Lower leg skin (tissue), 4 donors: ENCODE data around the gene MAPKAPK3. TPM values are rescaled to one million over a fixed set of nuclear protein-coding genes. Genes with fewer than 3 reads are reported as not detected.

Experiments used
- DNase-seq, 2 donors: peaks; one replicate each; pipeline ENCODE4 v3.0.0-alpha.2; 2019; ENCODE audit warnings: low spot score in 2 of 2
- H3K4me3 ChIP-seq: fragments of 200-600 bp; sonication (generic); 2 replicates; pipeline ENCODE4 v1.5.1; 2017; ENCODE audit warnings: mild to moderate bottlenecking, low read depth; ENCODE audit not compliant: poor library complexity, severe bottlenecking
- POLR2A ChIP-seq, 2 donors: fragments of 450-650 bp; IDR thresholded peaks; one replicate each; pipeline ENCODE4 v1.6.1; 2016 to 2017; ENCODE audit warnings: antibody characterized with exemption in 2 of 2, mild to moderate bottlenecking in 1 of 2, moderate library complexity in 1 of 2
- WGBS, 2 donors: methylation state at CpG; one replicate each; pipeline ENCODE4 v1.1.5; 2018; 5-methylcytosine and 5-hydroxymethylcytosine counted together
- intact Hi-C: fragments of 100-400 bp; cut with DNase I; formaldehyde crosslinking; loops from one replicate; pipeline ENCODE4 v1.15.0; 2023; ENCODE audit warnings: low total_unique reads
- total RNA-seq, 4 donors: library from RNA; depleted of rRNA; stranded (reverse); fragments of >200 nt; gene quantifications; one replicate each; pipeline ENCODE4 v1.1.0, GENCODE V29; 2016
- TF ChIP-seq, protein P1 (sequence below), 3 donors: fragments of 450-650 bp; IDR thresholded peaks; one replicate each; pipeline ENCODE4 v1.5.1; 2016; ENCODE audit warnings: antibody characterized with exemption in 3 of 3, mild to moderate bottlenecking in 3 of 3, moderate library complexity in 2 of 3

Gene MAPKAPK3
- total RNA-seq, 4 donors from 2014 or later: 65.2 to 128 (median 91.7) TPM

DNA sequence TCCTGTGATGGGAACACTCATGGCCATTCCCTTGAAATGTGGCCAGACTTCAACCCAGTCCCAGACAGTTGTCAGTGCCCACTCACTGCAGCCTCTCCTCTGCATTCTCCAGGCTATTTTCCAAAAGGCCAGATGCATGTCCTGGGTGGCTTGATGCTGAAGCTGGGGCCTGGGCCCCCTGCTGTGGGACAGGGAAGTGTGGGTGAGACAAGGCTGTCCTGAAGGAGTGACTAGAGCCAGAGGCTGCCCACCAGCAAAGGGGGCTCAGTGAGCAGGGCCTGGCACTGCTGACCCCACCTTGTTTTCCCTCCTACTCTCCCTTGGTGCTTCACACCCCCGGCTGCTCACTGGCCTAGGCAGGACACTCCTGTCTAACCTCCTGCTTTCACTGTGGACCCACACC, 17.2 kb upstream of the MAPKAPK3 start:
- intact Hi-C loops: no loop called here
- DNase-seq: no peak
- TF ChIP-seq, protein P1, sequence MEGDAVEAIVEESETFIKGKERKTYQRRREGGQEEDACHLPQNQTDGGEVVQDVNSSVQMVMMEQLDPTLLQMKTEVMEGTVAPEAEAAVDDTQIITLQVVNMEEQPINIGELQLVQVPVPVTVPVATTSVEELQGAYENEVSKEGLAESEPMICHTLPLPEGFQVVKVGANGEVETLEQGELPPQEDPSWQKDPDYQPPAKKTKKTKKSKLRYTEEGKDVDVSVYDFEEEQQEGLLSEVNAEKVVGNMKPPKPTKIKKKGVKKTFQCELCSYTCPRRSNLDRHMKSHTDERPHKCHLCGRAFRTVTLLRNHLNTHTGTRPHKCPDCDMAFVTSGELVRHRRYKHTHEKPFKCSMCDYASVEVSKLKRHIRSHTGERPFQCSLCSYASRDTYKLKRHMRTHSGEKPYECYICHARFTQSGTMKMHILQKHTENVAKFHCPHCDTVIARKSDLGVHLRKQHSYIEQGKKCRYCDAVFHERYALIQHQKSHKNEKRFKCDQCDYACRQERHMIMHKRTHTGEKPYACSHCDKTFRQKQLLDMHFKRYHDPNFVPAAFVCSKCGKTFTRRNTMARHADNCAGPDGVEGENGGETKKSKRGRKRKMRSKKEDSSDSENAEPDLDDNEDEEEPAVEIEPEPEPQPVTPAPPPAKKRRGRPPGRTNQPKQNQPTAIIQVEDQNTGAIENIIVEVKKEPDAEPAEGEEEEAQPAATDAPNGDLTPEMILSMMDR (IDR thresholded peaks at IDR 0.05): no peak
- no peak for TF ChIP-seq POLR2A (IDR thresholded peaks at IDR 0.05)
- 50 to 88% methylated on average over 1 of the region's 1 CpG for WGBS, 2 donors
- no peak overlapping the region for H3K4me3 ChIP-seq

DNA sequence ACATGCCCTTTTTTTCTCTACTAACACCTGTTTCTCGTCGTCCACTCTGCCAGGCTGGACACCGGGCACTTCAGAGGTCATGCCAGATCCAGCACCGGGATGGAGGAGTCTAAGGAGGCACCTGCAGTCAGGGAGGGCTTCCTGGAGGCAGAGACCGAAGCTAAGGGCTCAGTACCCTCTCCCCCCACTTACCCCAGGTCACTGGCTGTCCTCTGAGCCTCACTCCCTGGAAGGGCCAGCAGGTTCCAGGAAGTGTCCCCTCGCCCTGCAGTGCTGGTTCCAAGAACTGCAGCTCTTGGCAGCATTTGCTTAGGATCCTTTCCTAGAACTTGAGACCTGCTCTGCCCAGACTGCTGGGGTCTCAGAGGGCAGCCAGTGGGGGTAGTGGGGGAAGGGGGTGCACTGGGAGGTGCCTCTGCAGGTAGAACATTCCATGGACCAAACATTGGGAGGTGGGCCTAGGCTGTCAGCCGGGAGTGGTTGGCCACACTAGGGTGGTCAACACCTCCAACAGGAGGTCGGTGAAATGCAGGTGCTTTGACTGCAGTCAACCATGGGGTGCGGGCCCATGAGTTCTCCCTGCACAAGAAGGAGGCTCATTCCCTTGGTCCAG, 16.7 kb upstream of the MAPKAPK3 start:
- intact Hi-C loops: no loop called here
- TF ChIP-seq, protein P1 (IDR thresholded peaks at IDR 0.05): no peak
- TF ChIP-seq POLR2A (IDR thresholded peaks at IDR 0.05): no peak
- 72 to 91% methylated on average over 6 to 9 of the region's 9 CpGs for WGBS, 2 donors
- no peak overlapping the region for H3K4me3 ChIP-seq
- no peak for DNase-seq

DNA sequence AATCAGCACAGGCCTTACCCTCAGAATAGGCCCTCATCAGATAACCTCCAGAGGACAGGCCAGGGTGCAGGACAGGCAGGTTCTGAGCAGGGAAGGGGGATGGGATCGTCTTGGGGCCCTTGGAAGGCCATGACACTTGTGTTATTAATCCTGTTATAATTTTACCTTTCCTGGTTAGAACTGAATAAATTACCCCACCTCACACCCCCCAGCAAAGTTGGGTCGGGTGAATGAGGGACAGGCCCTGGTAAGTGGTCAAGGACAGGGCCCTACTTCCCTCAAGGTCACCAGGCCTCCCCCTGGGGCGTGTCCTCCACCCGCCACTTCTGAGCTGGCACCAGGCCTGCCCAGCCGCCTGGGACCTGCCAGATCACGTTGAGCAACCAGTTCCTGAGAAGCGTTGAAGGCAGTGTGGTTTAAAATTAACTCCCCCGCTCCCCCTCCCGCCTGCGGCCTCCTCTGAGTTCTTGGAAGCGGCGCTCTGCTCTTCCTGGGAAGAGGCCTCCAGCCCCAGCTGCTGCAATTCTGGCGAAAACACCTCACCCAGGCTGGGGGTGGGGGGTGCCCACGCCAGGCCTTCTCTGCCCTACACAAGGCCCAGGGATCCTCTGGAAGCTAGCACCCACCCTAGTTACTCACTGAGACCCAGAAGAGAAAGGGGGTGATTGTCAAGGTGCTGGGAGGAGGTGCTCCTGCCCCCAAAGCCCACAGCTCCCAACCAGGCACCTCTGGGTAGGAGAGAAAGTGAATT, 15.9 kb upstream of the MAPKAPK3 start:
- intact Hi-C loops: no loop called here
- 2 to 3% methylated on average over 10 to 14 of the region's 14 CpGs for WGBS, 2 donors
- H3K4me3 ChIP-seq: no peak overlapping the region

DNA sequence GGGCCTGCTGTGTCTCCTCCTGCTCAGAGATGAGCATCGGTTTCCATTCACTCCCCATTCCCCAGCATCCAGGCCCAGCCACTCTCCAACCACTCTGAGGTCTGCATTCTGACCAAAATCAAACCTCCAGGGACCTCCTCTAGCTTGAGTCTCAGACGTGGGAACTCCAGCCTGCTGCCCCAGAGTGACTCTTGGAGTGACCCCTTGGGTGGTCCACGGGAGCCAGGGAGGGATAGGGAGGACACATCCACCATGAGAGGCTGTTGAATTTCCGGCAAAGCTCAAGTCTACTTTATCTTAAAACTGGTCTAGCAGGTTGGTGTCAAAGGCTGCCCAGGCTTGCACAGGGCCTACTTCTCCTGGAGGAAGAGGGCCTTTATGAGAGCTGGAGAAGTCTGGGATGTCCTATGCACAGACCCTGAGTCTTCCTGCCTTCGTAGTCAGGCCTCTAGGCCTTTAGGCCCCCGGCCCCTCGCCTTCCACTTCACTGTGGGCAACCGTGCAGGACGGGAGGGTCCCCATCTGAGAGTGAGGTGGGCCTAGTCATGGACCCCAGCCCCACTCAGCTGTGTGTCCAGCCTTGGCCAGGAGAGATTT, 14.3 kb upstream of the MAPKAPK3 start:
- no peak for DNase-seq
- TF ChIP-seq, protein P1 (IDR thresholded peaks at IDR 0.05): no peak
- TF ChIP-seq POLR2A (IDR thresholded peaks at IDR 0.05): no peak
- intact Hi-C loops: no loop called here
- no peak overlapping the region for H3K4me3 ChIP-seq
- 43 to 44% methylated on average over 5 to 9 of the region's 9 CpGs for WGBS, 2 donors

More for the DNA sequence above, 15.9 kb upstream of the MAPKAPK3 start:
- DNase-seq: peak; percentile 96 to 99
- TF ChIP-seq POLR2A (IDR thresholded peaks at IDR 0.05): no peak
- TF ChIP-seq, protein P1 (IDR thresholded peaks at IDR 0.05): no peak

DNA sequence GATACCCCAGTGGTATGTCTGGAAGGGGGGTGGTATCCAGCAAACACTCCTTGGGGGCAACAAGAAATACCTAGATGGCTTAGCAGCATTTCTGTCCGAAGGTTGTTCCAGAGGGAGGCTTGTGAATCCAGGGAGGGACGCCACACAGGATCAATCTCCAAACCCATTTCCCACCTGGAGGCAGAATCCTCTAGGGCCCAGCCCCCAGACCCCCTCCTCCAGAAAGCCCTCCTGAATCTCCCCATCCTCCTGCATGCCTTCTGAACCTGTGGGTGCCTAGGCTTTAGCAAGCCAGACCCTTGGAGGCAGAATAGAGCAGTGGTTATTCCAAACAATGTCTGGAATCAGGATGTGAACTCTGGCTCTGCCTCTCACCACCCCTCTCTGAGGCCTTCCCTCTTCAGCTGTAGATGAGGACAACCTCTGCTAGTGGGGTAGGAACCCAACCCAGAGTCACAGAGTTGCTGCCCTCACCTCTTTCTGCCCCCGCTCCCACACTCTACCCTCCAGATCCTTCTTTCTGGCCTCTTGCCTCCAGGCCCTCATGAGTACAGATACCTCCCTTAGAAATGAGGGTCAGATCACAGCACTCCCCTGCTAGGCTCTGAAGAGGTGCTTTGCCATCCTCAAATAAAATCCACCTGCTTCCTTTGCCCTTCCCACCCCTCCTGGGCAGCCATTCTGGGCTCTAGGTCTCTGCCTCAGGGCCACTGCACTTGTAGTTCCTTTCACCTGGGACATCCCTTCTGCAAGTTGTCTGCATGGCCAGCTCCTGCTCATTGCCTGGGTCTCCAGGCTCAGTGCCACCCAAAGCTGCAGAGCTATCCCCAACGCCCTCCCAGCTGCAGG, 13.5 kb upstream of the MAPKAPK3 start:
- no peak overlapping the region for H3K4me3 ChIP-seq
- DNase-seq: no peak
- intact Hi-C loops: no loop called here
- no peak for TF ChIP-seq POLR2A (IDR thresholded peaks at IDR 0.05)
- TF ChIP-seq, protein P1 (IDR thresholded peaks at IDR 0.05): no peak
- WGBS, 2 donors: 59 to 70% methylated on average over 4 of the region's 4 CpGs
